Psoas muscle (tissue), 8 donors: ENCODE data around the gene GNPNAT1. TPM values are rescaled to one million over a fixed set of nuclear protein-coding genes. Genes with fewer than 3 reads are reported as not detected.
"Not testable (repeated sequence)": the region's sequence is repeated elsewhere in the genome, so short reads cannot be mapped to it uniquely, and the experiment has no call there.

ENCODE experiments used
- ATAC-seq, 4 donors: fragments of 200-7000 bp; cut with Tn5 transposase; one replicate each; pipeline ENCODE4 v1.9.1; 2020; ENCODE audit warnings: moderate library complexity in 3 of 4, mild to moderate bottlenecking in 2 of 4
- DNase-seq, 2 donors: peaks; one replicate each; pipeline ENCODE4 v3.0.0-alpha.2; 2020
- H3K27ac ChIP-seq: fragments of 200-600 bp; one replicate; pipeline ENCODE4 v1.8.0; 2022
- H3K27me3 ChIP-seq, 3 donors: fragments of 200-600 bp in 1 of 3; one replicate each; pipeline versions ENCODE4 v1.6.1 to v1.8.0; 2013 to 2022; ENCODE audit warnings: low read length in 2 of 3, mild to moderate bottlenecking in 2 of 3, moderate library complexity in 1 of 3; ENCODE audit not compliant: insufficient read depth in 3 of 3
- H3K36me3 ChIP-seq, 2 donors: fragments of 200-600 bp in 1 of 2; one replicate each; pipeline versions ENCODE4 v1.6.1 to v1.8.0; 2013 to 2022; ENCODE audit warnings: low read depth in 1 of 2, mild to moderate bottlenecking in 1 of 2, moderate library complexity in 1 of 2; ENCODE audit not compliant: insufficient read depth in 1 of 2
- H3K4me1 ChIP-seq: fragments of 200-600 bp; one replicate; pipeline ENCODE4 v1.8.0; 2022
- H3K4me3 ChIP-seq: fragments of 200-600 bp; one replicate; pipeline ENCODE4 v1.8.0; 2022; ENCODE audit warnings: mild to moderate bottlenecking
- H3K9me3 ChIP-seq: fragments of 200-600 bp; one replicate; pipeline ENCODE4 v1.8.0; 2022
- WGBS, 3 donors: extraction: QIAGEN DNeasy Blood & Tissue Kit; methylation state at CpG; one replicate each; pipeline versions ENCODE4 v1.1.6 to v1.1.7; 2013; 5-methylcytosine and 5-hydroxymethylcytosine counted together
- intact Hi-C, 2 donors: fragments of 100-400 bp; cut with DNase I; formaldehyde crosslinking; loops; one replicate each; pipeline versions ENCODE4 v1.11.0 to v1.14.2; 2022
- polyA plus RNA-seq, 3 donors: library from polyadenylated mRNA; stranded (reverse); fragments of 200-250 nt; gene quantifications; one replicate each; pipeline ENCODE4 v1.2.3, GENCODE V29; 2013
- total RNA-seq, 4 donors: library from RNA; stranded (reverse); fragmentation: NEBNext Ultra II Directional in 2 of 4; extraction: Animal tissue kit (Norgen Biotek cat#: 25700) in 2 of 4; gene quantifications; one replicate each; pipeline versions ENCODE4 v1.2.1 to v1.2.4, GENCODE V29; 2021 to 2023
- TF ChIP-seq, protein P1 (sequence below): fragments of 200-600 bp; IDR thresholded peaks from one replicate; pipeline ENCODE4 v1.8.0; 2022; ENCODE audit warnings: antibody characterized with exemption
- donor health status: healthy with polysubstance abuse.
- donor health status: DM: no; HTN: no; CAD: no; lungs with moderate emphysema.
- donor health status: Bipolar disorder and iron deficiency.
- donor health status: healthy.
- donor health status: DM: yes; HTN: yes; CAD: no.
- donor health status: DM: no; HTN: no; CAD: no.
- donor health status: DM: no; HTN: no; CAD: no.
- donor health status: DM: yes; HTN: yes; CAD: no.

GNPNAT1 gene
- total and polyA plus RNA-seq, 7 donors: 7.9 to 54.0 (median 15.8) TPM

DNA sequence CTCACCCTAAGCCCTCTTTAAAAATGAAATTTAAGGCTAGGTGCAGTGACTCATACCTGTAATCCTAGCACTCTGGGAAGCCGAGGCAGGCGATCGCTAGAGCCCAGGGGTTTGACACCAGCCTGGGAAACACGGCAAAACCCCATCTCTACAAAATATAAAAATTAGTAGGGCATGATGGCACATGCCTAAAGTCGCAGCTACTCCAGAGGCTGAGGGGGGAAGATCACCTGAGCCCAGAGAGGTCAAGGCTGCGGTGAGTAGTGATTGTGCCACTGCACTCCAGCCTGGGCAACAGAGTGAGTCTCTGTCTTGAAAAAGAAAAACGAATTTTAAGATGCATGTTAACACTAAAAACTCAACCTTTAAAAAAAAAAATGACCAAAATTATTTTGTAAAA is 12.7 kb downstream of the GNPNAT1 start:
- TF ChIP-seq, protein P1, sequence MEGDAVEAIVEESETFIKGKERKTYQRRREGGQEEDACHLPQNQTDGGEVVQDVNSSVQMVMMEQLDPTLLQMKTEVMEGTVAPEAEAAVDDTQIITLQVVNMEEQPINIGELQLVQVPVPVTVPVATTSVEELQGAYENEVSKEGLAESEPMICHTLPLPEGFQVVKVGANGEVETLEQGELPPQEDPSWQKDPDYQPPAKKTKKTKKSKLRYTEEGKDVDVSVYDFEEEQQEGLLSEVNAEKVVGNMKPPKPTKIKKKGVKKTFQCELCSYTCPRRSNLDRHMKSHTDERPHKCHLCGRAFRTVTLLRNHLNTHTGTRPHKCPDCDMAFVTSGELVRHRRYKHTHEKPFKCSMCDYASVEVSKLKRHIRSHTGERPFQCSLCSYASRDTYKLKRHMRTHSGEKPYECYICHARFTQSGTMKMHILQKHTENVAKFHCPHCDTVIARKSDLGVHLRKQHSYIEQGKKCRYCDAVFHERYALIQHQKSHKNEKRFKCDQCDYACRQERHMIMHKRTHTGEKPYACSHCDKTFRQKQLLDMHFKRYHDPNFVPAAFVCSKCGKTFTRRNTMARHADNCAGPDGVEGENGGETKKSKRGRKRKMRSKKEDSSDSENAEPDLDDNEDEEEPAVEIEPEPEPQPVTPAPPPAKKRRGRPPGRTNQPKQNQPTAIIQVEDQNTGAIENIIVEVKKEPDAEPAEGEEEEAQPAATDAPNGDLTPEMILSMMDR: no peak
- Histone ChIP-seq H3K4me3 (no peak overlapping the region), H3K9me3 (no peaks in the 10 kb centered on the region), H3K27ac (no peak overlapping the region), H3K27me3 (no peaks in the 10 kb centered on the region), H3K36me3 (peaks cover 0 to 99% of the 10 kb centered on the region in 2 donors), H3K4me1 (no peaks in the 10 kb centered on the region)
- 84 to 86% (median 86%) methylated on average over 7 of the region's 7 CpGs for WGBS, 3 donors
- intact Hi-C loops: no loop called here
- no peak for ATAC-seq
- no peak for DNase-seq

DNA sequence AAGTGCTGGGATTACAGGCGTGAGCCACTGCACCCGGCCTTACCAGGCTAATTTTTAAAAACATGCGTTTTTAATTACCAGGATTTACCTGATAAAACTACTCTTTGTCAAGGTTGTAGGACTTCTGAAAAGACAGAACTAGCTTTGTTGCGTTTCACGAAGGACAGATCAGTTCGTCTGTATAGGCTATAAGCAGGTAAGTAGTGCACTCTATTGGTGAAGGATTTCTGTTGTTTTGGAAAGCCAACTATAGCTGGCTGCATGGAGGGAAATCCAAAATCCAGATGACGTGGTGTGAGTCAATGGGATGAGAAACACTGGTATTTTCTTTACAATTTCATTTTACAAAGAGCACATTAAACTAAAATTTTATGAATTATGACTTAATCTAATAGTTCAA is 14.6 kb downstream of the GNPNAT1 start:
- H3K27ac ChIP-seq: no peak overlapping the region
- no peaks in the 10 kb centered on the region for H3K27me3 ChIP-seq
- ATAC-seq (no peak), DNase-seq (no peak)
- intact Hi-C loops: no loop called here
- TF ChIP-seq, protein P1: no peak
- no peaks in the 10 kb centered on the region for H3K9me3 ChIP-seq
- H3K4me3 ChIP-seq: no peak overlapping the region
- 81 to 86% (median 82%) methylated on average over 7 of the region's 7 CpGs for WGBS, 3 donors
- no peaks in the 10 kb centered on the region for H3K4me1 ChIP-seq
- H3K36me3 ChIP-seq: peaks cover 0 to 97% of the 10 kb centered on the region in 2 donors

DNA sequence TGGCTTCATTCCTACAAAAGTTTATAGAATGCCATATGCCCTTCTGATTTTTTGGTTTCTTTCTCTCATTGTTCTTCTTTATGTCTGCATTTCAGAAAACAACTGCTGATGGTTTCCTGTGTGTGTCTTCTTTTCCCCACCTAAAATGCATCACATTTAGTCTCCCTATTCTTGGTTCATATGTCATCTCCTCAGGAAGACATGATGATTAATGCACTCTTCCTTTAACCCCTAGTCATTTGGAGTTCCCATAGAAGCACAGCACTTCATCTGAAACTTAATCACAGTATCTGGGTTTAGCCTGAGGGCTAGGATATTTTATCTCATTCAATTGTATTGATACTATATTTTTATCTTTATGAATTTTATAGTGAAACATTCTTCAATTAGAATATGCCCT is 21.5 kb downstream of the GNPNAT1 start:
- intact Hi-C loops: loop anchor here in 1 of 2 donors (10.0 kb wide), 1 partner anchor 55 kb away; no protein-coding TSS in a partner anchor
- no peak for DNase-seq
- H3K9me3 ChIP-seq: no peaks in the 10 kb centered on the region
- ATAC-seq: no peak
- H3K27me3 ChIP-seq: no peaks in the 10 kb centered on the region
- H3K4me1 ChIP-seq: no peaks in the 10 kb centered on the region
- H3K36me3 ChIP-seq: peaks cover 0 to 77% of the 10 kb centered on the region in 2 donors
- TF ChIP-seq, protein P1: no peak
- no peak overlapping the region for H3K27ac ChIP-seq
- H3K4me3 ChIP-seq: no peak overlapping the region

DNA sequence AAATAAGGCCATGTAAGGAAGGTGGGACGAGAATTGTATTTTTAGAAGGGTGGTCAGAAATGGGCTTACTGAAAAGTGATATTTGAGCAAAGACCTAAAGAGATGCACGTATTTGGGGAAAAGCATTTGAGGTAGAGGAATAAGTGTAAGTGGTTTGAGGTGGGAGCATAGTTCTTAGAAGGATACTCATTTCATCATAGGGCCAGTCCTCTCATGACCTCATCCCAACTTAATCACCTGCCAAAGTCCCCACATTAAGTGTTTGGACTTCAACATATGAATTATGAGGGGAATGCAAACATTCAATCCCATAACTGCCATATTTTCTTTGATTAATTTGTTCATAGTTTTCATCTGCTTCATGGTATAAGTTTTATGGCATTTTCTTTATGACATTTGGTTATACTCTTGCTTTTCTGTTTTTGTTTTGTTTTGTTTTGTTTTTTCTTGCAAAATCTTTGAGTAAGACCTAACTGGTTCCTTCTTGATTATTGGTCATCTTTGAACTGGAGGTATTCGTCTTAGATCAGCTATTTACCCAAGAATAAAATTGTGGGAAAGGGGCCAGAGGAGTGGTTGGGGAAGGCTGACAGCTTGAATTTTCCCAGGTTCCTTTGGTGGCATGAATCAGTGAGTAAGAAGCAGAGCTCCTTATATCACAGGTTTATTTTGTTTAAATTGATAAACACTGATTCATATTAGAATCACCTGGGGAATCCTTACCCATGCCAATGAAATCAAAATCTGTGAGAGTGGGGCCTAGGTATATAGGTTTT is 24.2 kb downstream of the GNPNAT1 start:
- Histone ChIP-seq H3K36me3 (peaks cover 0 to 63% of the 10 kb centered on the region in 2 donors), H3K27ac (no peak overlapping the region), H3K4me3 (no peak overlapping the region), H3K4me1 (no peaks in the 10 kb centered on the region), H3K27me3 (no peaks in the 10 kb centered on the region), H3K9me3 (no peaks in the 10 kb centered on the region)
- DNase-seq: no peak
- intact Hi-C loops: loop anchor here in 1 of 2 donors (10.0 kb wide), 1 partner anchor 52 kb away; no protein-coding TSS in a partner anchor
- TF ChIP-seq, protein P1: no peak
- WGBS, 3 donors: 95 to 97% (median 96%) methylated on average over 3 of the region's 3 CpGs
- no peak for ATAC-seq

DNA sequence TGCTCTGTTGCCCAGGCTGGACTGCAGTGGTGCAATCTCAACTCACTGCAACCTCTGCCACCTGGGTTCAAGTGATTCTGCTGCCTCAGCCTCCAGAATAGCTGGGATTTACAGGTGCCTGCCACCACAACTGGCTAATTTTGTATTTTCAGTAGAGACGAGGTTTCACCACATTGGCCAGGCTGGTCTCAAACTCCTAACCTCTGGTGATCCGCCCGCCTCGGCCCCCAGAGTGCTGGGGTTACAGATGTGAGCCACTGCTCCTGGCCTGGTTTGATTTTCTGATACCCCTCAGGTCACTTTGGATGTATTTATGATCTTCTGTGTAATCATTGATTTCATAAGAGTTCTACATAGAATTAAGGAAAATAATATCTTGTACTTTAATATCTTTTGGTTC is 28.5 kb downstream of the GNPNAT1 start:
- not testable (repeated sequence) for H3K27ac ChIP-seq, DNase-seq, H3K27me3 ChIP-seq, H3K4me3 ChIP-seq, H3K4me1 ChIP-seq, H3K9me3 ChIP-seq, ATAC-seq
- H3K36me3 ChIP-seq: peaks cover 0 to 61% of the 10 kb centered on the region in 2 donors
- intact Hi-C loops: loop anchor here in 1 of 2 donors (10.0 kb wide), 1 partner anchor 48 kb away; no protein-coding TSS in a partner anchor
- 93 to 98% (median 94%) methylated on average over 4 of the region's 4 CpGs for WGBS, 3 donors
